Epidermal melanocyte (primary cell): ENCODE data around the gene TPBGL.

Experiments used
- DNase-seq: peaks from one replicate; pipeline ENCODE4 v3.0.0; 2011; ENCODE audit warnings: low spot score; ENCODE audit not compliant: insufficient read length

The TPBGL gene

DNA sequence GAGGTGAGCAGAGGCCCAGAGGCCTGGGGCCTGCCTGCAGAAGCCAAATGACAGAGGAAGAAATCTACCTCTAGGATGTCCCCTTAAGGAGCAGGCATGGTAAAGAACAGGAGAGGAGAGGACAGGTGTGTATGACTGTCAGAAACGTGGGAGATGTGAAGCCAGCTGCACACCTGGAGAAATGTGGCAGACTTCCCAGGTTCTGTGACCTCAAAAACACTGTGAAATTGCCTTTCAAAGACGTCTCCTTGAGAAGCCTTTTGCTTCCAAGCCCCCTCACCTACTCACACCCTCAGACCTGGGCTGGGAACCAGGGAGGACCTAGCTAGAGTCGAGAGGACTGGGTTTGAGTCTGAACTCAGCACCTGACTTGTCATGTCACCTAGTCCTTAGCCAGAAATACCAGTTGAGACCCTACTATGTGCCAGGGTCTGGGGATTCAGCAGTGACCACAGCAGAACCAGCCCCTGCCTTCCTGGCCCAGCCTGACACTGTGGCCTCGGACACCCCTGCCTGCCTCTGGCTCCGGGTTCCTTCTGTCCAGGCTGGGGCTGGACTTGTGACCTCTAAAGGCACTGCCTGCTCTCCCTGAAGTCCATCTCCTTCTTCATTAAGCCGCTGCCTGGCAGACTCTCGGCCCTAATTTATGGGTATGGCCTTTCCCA lies 5.6 kb downstream of the TPBGL start:
- no peak for DNase-seq

DNA sequence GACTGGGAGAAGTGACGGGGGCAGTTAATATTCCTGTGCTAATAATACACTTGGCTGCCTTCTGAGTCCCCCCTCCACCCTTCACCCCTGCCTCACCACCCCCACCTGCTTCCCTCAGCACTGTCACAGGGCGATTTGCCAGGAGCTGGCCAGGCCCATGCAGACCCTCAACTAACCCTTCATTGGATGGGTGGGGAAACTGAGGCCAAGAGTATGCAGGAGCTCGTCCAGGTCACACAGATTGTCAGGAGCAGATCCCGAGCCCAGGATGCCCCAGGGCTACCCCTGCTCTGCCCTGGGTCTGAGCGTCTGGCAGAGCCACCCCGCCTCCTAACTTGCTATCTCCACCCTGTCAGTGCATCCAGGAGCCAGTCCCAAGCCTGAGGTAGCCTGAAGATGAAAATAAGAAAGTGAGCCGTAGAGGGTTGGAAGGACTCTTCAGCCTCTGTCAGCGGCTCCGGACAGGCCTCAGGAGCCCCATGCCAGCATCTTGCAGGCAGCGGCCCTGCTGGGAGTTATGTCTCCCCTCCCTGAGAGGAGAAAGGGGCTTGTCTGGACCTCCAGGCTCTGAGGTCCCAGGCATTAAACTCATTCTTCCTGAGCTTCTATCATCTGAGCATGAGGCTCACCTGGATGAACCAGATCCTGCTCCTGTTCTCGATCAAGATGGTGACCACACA lies 6.2 kb downstream of the TPBGL start:
- no peak for DNase-seq

DNA sequence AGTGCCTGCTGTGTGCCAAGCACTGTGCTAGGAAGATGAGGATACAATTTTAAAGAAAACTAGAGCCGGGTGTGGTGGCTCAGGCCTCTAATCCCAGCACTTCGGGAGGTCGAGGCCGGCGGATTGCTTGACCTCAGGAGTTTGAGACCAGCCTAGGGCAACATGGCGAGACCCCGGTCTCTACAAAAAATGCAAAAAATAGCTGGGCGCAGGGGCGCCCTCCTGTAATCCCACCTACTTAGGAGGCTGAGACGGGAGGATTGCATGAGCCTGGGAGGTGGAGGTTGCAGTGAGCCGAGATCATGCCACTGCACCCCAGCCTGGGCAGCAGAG lies 8.3 kb downstream of the TPBGL start:
- DNase-seq: no peak

DNA sequence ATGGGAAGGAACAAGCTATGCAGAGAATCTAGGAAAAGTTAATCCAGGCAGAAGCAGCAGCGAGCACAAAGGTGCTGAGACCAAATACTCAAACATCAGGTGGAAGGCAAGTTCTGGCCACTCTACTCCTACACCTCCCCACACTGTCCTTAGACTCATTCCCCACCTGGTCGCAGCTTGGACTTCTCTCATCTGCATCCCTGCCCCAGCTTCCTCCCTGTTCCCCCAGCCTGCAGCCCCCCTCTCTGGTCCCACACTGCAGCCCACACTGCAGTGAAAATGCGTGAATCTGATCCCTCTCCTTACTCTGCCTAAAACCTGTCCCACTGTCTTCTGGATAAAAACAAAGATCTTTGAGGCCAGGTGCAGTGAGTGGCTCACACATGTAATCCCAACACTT lies 9.1 kb downstream of the TPBGL start:
- no peak for DNase-seq

DNA sequence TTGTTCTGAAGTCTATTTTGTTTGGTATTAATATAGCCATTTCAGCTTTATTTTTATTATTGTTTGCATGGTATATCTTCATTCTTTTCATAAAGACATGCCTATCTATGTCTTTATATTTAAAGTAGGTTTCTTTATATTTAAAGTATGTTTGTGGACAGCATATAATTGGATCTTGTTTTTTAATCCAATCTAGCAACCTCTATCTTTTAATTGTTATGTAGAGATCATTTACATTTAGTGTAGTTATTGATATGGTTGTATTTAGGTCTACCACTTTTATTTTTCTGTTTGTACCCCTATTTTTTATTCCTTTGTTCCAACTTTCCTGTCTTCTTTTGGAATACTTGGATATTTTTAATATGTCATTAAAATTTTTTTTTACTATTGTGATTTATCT lies 13.8 kb downstream of the TPBGL start:
- DNase-seq: no peak

DNA sequence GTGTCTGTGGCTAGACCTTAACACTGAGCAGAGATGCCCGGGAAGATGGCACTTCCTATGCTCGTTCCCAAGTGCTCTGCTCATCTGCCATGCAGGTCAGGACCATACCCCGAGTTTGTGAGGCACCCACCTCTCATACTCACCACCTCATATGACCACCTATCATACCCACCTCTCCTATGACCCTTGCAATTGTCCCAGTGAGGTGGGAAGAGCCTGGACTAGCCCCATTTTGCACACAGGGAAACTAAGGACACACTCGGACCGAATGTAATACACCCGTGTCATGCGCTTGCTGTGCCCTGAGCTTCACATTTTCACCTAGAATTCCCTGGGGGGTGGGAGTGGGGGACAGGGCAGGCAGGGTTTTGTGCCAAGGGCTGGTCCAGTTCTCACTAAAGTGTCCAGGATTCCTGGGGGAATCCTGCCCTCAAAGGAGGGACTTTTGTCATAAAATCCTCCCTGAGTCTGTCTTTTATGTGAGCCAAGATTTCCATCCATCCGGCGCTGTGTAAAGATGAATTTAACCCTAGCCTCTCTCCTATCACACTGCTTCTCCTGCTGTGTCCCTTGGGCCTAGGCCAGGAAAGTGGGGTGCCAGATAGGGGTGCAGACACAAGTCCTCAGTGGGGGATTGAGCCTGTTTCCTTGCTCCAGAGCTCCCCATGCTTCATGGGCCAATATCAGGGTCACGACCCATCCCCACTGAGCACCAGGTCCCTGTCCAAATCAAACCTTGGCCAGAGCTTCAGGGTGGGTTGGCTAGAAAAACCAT lies 20.0 kb downstream of the TPBGL start:
- no peak for DNase-seq

DNA sequence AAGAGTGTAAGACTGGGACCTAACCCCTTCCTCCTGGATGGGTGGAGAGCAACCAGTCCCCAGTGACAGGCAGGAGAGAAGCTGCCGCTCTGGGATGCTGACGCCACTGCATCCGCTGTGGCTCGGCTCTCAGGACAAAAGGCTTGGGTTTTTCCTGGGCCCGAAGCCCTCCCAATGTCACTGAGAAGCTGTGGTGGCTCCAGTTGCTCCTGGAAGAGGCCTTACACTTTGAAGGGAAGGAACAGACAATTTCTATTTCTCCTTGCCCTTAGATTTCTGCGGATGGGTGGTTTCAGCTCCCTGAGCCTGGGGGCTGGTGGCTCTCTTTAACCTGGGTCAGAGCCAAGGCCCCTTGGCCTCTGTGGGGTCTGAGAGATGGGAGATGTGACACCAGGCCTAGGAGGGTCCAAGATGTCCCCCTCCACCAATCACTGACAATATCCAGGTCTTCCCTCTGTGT lies 21.4 kb downstream of the TPBGL start:
- DNase-seq: no peak

DNA sequence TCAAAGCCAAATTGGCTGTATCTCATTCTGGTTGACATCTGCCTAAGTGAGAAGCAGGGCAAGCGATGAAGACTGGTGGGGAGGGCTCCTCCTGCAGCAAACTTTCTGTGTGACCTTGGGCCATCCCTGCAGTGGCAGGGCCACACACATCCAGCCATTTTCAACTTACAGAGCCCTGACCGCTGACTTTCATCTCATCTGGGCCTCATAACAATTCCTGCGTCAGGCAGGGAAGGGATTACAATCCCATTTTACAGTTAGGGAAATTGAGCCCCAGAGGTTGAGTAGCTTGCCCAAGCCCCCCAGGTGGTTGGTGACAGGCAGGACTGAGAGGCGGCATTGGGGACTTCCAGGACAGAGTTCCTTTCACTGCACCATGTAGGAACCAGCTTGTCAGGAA lies 21.9 kb downstream of the TPBGL start:
- no peak for DNase-seq

DNA sequence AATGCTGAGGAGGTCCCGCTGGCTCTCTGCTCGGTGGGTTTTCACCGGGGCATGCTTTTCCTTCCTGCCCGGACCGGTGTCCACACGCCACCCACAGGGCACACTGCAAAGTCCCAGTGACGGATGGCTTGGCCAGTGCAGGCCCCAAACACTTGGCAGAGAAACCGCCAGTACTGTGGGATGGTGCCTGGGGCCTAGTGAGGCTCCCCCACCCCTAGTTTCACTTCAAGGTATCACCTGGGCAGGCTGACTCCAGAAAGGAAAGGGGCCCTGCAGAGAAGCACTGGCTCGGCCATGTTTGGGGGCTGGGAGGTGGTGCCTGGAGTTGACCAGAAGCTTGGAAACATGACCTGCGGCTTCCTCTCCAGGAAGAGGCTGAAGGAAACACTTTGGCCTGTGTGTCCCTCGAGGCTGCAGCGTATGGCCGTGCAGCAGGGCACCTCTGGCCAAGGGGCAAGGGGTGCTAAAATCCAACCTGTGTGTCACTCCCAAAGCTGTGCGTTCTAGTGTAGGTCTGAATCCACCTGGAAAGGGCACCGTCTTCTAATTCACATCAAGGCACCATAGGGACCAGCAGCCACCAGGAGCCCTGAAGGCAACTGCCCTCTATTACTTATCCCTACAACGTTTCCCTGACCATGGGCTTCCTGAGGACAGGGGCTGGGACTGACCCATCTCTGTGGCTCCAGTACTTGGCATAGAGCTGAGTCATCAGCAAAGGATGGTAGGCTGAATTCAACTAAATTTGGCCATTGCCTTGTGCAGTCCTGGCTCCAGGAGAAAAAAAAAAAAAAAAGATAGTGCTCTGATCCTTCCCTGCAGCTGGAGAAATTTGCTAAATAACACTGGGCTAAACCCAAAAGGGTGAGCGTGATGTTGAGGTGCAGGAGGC lies 22.6 kb downstream of the TPBGL start:
- no peak for DNase-seq

DNA sequence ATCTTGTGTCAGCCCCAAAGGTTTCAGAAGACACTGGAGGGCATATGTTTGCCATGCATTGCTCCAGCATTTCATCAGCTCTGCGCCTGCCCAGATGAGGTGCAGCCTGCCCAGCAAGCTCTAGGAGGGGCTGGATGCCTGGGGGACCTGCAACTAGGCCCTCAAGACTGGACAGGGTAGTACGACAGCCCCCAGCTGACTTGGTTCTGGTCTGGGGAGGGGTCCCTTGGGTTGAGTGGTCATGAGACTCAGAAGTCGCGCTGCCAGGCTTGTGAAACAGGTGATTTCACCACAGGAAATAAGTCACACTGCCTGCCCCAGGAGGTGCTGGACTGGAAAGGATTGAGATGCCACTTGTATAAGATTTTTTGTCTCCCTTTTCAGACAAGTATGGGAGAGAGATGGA lies 23.4 kb downstream of the TPBGL start:
- DNase-seq: no peak

DNA sequence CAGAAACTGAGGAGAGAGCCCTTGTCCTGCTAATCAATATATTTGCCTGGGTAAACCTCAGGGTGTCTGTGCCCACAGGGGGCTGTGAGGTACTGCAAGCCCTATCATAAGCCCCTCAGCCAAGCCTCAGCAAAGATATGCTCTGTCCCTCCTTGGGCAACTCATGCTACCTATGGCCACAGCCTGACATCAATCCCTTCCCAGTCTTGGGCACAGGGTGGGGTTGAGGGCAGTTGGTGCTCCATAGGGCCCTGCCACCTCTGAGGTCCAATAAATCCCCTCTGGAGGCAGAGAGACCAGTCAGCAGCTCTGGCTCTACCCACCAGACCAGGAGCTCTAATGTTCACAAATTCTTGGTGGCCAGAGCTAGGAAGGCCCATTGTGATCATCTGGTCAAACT lies 23.8 kb downstream of the TPBGL start:
- DNase-seq: no peak

DNA sequence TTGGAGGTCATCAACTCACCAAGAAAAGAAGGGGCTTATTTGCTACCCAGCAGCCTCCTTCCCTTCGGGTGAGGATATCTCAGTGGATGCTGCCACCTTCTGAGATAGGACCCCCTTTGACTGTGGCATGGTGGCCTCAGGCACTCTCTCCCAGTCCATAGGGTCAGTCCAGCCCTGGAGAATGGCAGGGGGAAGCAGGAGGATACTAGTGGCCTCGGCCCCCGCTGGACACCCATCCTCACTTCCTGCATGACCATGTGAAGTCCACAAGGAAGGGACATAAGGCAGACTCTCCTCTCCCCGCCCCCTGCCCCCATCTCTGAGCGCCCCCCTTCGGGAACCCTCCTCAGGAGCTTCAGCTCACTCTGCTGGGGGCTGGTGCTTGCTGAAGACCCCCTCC lies 24.4 kb downstream of the TPBGL start:
- DNase-seq: no peak

DNA sequence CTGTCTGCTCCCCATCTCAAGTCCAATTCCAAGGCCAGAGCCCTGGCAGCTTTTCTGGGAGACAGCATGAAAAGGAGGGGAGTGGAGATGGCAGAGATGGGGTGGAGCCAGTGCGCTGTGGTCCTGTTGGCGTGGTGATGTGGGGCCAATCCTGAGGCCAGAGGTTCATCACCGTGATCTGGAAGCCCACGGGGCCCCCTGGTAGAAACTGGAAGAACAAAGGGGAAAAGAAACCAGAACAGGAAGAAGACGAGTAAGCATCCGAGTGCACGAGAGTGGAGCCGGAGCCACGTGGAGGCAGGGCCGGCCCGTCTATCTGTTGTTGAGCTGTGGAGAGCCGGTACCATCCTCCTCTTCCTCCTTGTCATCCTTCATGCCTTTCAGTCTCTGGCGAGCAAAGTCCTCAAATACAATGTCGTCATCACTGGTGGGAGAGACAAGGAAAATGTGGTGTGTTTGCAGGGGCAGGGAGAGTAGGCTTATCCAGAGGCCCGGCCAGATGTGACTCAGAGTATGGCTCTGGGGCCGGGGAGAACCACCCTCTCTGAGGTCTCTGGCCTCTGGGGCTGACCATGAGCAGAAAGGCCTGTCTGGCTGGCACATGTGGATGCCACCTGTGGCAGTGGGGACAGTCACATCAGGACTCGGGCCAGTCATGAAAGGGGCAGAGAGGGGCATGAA lies 25.4 kb downstream of the TPBGL start:
- DNase-seq: no peak

DNA sequence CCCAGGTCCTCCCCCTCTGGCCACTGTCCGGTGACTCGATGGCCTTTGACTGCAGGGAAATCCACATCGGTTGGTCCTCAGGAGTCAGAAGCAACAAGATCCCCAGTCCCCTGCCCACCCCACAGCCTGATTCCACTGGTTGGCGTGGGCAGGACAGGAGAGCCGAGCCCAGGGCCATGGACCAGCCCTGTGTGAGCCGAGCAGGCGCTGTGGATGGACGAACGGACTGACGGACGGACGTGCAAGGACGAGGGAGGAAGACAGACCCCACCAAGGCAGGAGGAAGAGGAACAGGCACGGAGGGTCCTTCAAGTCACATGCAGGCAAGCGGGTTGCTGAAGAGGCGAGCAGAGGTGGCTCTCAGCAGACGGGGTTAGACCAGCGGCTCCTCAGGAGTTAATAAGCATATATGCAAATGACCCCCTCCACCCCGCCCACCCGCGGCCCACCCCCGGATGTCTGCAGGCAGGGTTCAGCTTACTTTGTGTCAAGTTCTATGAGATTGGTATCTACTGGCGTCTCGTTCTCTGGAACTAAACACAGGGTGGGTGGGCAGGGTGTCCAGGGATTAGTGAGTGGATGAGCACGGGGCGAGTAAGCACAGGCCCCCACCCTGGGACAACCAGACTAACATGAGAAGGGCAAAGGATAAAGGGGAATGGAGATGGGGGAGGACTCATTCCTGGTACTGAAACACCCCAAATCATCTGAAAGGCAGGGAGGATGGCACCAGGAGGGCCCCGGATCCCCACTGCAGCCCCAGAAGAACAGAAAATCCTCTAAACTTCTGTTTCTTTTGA lies 26.8 kb downstream of the TPBGL start:
- no peak for DNase-seq

DNA sequence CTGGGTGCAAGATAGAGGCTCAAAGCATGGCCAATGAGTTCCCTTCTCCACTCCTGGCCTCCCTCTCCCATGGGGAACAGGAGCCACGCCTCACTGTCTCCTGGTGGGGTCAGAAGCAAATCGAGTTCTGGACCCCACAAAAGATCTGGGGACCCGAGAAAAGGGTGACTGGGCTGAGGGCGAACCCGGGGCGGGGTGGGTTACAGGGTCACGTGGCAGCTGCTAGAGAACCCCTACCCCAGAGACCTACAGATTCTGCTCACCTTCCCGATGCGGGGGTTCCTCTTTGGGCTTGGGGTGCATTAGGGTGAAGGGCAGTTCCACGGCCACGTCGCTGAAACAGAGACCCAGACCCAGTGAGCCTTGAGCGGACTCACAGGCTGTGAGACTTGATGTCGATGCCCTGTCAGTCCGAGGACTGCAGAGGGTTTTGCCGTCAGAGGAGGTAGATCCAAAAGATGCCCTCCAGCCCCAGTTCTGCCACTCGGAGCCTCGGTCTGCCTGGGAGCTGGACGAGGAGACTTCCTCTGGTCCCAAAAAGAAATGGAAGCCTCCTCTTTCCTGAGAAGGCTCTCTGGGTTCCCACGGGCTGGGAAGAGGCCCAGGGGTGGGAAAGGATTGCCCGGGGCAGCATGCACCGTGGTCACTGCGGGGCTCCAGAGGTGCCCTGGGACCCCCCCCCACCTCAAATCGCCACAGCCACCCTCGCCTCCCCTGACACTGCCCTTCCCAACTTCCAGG lies 28.2 kb downstream of the TPBGL start:
- no peak for DNase-seq

DNA sequence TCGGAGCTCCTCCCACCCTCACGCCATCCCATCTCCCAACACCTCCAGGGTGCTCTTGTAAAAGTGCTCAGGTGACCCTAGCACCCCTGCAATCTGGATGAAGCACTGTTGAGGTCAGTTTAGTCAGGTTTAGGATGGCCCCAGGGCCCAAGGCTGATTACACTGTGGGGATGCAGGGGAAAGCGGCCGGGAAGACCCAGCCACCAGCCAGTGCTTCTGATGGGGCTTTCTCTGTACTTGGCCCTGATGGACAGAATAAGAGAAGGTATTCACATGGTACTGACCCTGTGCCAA lies 28.7 kb downstream of the TPBGL start:
- no peak for DNase-seq

DNA sequence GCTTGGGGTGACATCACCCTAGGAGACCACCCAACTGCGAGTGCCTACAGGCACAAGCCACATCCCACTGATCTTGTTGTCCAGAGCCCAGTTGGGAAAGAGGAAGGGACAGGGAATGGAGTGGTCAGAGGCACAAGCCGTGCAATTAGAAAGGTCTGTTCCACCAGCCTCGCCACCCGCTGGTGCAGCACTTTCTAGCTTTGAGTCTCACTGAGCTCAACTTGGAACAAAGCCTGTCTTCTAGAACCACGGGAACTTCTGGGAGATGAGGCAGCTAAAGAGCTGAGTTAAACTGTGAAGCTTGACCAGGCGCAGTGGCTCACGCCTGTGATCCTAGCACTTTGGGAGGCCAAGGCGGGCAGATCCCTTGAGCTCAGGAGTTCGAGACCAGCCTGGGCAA lies 29.3 kb downstream of the TPBGL start:
- no peak for DNase-seq

DNA sequence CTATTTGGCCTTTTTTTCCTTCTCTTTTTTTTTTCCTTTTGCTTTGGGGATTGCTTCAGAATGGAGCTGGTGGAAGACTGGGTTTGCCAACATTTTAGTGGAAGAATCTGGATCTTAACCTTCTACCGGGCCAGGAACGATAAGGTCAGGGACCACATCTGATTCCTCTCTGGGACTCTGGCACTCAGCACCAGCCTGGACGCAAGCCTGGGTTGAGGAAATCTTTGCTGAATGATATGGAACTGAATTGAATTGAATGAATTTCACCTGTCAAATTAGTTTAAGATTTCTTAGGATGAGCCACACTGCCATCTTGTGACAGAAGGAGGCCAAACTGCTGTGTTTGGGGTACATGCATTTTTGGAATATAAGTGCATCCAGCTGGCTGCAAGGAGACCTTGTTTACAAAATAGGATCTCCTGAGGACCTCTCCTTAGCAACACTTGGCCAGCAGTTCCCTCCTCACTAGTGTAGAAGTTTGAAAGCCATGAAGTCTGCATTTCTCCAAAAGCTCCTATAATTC lies 30.4 kb downstream of the TPBGL start:
- no peak for DNase-seq

DNA sequence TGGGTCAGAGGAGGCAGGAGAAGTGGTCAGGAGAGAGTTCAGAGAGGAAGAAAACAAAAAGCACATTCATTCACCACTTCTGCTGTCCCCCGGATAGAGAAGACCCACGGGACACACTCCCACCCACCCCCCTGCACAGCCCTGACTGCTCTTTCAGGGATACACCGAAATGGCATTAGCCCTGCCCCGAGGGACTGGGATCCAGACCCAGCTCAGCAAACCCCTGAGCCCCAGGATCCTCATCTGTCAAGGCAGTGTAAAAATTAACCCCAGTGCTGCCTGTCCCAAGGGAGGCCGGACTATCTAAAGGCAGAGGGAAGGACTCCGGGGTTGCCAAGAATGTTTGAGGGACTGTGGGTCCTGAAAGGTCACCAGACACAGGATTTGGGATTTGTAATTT lies 31.2 kb downstream of the TPBGL start:
- no peak for DNase-seq

DNA sequence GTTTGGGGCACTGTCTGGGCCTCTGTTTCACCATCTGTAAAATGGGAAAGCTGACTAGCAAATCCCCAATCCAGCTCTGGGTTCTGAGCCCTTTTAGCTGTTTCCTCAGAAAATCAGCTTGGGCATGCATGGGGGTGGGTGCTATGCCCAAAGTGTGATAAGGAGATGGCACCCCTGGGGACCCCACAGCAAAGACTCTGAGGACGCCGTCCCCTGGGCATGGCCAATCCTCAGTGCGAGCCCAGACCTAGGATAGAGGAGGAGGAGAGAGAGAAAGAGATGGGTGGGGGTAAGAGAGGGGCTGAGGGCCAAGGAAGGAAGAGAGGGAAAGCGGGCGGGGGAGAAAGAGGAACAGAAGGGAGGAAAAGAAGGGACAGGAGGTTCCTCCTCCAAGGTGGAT lies 31.8 kb downstream of the TPBGL start:
- no peak for DNase-seq
